ENCODE data around the gene SLC25A36.
"Not testable (repeated sequence)": the region's sequence is repeated elsewhere in the genome, so short reads cannot be mapped to it uniquely, and the experiment has no call there.

The SLC25A36 gene

DNA sequence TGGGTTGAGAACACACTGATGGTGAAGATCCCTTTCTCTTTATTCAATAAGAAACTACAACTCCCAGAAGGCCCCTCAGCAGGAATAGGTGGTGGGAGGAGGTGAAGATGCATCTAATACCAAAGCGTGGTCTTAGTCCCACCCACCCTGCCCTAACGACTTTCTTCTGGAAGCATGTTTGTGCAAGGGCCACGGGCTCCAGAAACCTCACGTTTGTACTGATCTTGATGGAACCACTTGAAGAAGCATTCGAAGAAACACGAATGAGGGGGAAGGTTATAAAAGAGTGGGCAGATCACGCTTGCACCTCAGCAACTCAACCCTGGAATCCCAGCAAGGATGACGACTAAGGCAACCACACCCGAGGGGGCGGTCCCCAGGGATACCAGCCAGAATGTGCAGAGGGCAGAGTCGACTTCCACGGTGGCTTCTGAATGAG is 10.6 kb upstream of the SLC25A36 start:
- no peak for DNase-seq (ENCODE audit: low read depth in 2 of 3, low spot score in 1 of 3)

DNA sequence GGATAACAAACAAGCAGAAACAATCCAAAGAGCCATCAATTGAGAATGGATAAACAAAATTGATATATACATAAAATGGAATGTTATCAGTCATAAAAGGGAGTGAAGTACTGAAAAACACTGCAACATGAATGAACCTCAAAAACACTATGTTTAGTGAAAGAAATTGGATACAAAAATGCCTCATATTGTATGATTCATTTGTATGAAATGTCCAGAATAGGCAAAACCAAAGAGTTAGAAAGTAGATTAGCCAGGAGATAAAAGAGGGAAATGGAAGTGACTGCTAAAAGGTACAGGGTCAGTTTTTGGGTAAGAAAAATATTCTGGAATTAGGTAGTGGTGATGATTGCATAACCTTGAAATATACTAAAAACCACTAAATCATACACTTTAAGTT is 9.8 kb upstream of the SLC25A36 start:
- no peak for DNase-seq (ENCODE audit: low read depth in 2 of 3, low spot score in 1 of 3)

DNA sequence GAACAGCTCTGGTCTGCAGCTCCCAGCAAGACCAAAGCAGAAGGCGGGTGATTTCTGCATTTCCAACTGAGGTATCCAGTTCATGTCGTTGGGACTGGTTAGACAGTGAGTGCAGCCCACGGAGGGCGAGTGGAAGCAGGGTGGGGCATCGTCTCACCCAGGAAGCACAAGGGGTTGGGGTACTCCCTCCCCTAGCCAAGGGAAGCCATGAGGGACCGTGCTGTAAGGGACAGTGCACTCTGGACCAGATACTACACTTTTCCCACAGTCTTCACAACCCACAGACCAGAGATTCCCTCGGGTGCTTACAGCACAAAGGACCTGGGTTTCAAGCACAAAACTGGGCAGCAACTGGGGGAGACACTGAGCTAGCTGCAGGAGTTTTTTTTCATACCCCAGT is 8.5 kb upstream of the SLC25A36 start:
- DNase-seq (ENCODE audit: low read depth in 2 of 3, low spot score in 1 of 3): no peak

DNA sequence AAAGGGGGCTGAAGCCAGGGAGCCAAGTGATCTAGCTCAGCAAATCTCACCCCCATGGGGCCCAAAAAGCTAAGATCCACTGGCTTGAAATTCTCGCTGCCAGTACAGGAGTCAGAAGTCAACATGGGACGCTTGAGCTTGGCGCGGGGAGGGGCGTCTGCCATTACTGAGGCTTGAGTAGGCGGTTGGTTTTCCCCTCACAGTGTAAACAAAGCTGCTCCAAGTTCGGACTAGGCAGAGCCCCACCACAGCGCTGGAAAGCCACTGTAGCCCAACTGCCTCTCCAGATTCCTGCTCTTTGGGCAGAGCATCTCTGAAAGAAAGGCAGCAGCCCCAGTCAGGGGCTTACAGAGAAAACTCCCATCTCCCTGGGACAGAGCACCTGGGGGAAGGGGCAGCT is 8.1 kb upstream of the SLC25A36 start:
- no peak for DNase-seq (ENCODE audit: low read depth in 2 of 3, low spot score in 1 of 3)

DNA sequence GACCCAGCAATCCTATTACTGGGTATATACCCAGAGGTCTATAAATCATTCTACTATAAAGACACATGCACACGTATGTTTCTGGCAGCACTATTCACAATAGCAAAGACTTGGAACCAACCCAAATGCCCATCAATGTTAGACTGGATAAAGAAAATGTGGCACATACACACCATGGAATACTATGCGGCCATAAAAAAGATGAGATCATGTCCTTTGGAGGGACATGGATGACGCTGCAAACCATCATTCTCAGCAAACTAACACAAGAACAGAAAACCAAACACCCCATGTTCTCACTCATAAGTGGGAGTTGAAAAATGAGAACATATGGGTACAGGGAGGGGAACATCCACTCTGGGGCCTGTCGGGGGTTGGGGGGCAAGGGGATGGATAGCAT is 2.3 kb upstream of the SLC25A36 start:
- not testable (repeated sequence) for DNase-seq (ENCODE audit: low read depth in 2 of 3, low spot score in 1 of 3)

DNA sequence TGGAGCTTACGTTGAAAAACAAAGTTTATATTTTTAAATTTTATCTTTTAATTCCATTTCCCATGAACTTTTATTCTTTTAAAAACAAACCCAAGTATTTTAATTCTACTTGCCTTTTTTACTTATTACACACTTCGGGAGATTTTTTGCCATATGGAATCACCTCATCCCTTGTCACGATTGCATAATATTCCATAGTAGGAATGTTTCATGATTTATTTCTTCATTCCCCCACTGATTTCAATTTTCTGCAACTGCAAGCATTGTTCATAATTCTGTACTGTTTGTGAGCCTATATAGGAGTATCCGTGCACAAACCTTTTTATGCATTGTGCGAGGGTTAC is 574 bp upstream of the SLC25A36 start:
- DNase-seq (ENCODE audit: low read depth in 2 of 3, low spot score in 1 of 3): no peak

DNA sequence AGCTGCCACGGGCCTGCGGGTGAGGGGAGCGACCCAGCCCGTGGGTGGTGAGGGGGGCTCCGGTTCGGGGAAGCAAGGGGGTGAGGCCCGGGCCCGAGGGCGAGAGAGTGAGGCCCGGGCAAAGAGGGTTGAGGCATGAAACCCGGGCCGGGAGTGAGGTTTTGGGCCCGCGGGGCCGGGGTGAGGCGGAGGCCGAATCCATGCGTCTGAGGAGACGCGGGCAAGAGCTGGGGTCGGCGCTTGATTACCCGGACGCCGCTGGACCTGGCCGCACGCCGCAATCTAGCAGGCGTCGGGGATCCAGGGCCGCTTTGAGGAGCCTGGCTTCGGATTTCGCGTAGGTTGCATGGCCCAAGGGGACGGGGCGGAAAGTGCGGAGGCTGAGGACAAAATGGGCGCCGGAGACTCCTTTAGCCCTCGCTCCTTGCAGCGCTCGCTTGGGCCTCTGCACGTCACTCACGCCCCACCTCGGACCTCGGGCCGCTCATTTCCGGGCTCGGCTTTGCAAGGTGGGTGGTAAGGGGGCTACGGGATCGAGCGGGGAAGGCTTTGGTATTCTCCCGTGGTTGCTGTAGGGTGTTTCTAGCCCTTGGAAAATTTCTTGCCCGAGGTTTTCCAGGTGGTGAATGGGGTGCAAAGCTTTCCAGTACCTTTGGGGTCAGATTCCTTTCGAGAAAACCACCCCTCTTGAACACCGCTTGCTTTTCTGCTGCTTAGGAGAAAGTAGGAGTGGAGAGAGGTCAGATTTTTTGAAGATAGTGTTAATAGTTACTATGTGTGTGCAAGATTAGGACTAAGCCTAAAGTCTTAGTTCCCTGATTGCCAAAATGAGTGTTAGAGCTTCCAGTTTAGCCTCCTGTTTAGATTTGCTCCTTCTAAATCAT is 827 bp downstream of the SLC25A36 start:
- DNase-seq (ENCODE audit: low read depth in 2 of 3, low spot score in 1 of 3): peak; percentile 8 to 23 (median 10)

DNA sequence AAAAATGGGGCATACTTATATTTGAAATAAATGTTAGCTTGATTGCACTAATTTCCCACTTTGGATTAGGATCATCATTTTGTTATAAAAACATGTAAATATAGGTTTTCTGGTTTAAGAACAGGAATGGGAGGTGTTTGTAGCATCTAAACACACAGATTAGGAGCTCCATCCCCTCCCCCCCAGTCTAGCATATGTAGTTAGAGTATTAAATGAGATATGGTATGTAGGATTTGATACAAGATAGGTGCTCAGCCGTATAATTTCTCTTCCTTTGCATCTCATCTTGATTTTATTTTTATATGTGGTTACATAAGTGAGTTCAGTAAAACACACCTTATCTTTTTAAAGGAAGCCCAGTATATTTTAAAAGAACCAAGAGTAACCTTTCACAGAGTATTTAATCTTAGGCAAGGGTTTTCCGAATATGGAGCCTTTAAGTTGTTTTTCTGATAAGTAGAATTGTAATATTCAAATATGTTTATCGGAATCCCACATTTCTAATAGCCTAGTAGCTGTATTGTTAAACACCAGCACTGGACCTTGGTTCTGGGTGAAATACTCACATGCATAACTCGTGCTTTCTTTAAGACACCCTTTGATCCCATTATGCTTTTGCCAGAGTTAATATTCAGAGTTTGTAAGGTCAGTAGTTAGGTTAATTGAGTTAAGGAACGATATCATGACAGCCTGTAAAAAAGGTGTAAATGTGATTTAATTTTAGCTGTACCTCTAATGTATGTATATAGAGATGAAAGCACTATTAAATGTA is 2.3 kb downstream of the SLC25A36 start:
- DNase-seq (ENCODE audit: low read depth in 2 of 3, low spot score in 1 of 3): no peak

DNA sequence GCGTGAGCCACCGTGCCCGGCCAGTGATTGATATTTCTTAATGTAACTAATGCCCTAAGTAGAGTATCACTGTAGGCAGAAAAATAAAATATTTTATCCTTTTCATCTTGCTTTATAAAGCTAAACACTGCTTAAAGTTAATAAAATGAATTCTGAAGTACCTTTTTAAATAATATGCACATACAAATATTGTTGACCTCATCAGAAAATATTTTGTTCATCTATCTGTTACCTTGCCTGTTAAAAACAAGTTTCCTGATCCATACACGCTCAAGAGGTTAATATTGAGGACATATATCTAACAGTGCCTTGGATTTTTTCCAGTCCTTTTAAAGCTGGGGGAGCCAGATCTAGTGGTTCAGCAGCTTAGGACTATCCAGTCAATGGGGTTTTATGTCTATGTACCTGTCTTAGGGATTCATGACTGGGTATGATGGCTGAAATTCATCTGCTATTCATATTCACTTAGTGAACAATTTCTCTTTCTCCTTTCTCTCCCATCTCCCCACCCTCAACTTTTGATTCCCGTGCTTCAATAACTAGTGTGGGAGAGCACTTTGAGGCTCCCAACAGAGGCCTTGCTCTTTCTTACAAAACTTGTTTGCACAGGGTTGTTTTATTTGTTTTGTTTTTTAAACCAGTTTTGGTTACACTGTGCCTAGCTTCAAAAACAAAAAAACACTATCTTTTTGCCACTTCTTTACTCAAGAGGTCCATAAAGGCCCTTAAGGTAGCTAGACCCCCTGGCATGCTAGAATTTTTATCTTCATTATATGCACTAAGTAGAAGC is 7.0 kb downstream of the SLC25A36 start:
- DNase-seq (ENCODE audit: low read depth in 2 of 3, low spot score in 1 of 3): no peak

DNA sequence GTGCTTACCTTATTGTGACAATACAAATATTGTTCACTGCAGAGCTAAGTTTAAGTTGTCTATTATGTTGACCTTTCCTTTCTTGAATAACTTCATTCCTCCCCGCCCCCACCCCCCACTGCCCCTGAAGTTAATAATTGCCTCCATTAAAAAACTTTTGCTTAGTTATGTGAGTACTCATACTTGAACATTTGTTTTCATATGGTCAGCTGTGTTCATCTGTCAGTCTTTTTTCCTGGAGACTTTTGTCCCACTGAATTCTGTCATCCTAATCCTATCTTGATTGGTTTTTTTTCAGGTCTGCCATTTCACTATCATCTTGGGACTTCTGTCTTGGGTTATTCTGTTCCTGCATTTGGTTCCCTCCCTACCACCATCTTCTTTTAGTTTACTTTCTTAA is 8.5 kb downstream of the SLC25A36 start:
- no peak for DNase-seq (ENCODE audit: low read depth in 2 of 3, low spot score in 1 of 3)

DNA sequence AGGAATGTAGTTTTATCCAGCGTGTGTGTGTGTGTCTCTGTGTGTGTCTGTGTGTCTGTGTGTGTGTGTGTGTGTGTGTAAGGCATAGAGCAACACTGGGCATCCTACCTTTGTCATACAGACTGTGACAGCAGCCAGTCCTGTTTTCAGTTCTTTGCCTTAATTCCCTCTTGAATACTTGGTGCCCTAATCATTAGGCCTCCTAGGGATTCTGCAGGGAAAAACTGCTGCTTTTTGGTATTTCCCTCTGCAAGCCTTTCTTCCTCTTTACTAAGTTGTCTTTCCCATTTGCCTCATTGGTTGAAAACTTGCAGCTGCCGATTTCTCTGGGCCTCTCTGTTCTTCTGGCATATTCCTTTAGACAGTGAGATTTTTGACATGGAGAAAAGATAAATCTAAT is 9.2 kb downstream of the SLC25A36 start:
- DNase-seq (ENCODE audit: low read depth in 2 of 3, low spot score in 1 of 3): no peak

DNA sequence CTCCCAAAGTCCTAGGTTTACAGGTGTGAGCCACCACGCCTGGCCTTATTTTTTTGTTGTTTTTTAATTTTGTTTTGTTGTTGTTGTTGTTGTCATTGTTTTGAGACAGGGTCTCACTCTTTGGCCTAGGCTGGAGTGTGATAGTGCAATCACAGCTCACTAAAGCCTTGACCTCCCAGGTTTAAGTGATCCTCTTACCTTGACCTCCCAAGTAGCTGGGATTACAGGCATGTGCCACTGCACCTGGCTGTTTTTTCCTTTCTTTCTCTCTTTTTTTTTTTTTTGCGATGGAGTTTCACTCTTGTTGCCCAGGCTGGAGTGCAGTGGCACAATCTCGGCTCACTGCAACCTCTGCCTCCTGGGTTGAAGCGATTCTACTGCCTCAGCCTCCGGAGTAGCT is 10.1 kb downstream of the SLC25A36 start:
- DNase-seq (ENCODE audit: low read depth in 2 of 3, low spot score in 1 of 3): not testable (repeated sequence)

DNA sequence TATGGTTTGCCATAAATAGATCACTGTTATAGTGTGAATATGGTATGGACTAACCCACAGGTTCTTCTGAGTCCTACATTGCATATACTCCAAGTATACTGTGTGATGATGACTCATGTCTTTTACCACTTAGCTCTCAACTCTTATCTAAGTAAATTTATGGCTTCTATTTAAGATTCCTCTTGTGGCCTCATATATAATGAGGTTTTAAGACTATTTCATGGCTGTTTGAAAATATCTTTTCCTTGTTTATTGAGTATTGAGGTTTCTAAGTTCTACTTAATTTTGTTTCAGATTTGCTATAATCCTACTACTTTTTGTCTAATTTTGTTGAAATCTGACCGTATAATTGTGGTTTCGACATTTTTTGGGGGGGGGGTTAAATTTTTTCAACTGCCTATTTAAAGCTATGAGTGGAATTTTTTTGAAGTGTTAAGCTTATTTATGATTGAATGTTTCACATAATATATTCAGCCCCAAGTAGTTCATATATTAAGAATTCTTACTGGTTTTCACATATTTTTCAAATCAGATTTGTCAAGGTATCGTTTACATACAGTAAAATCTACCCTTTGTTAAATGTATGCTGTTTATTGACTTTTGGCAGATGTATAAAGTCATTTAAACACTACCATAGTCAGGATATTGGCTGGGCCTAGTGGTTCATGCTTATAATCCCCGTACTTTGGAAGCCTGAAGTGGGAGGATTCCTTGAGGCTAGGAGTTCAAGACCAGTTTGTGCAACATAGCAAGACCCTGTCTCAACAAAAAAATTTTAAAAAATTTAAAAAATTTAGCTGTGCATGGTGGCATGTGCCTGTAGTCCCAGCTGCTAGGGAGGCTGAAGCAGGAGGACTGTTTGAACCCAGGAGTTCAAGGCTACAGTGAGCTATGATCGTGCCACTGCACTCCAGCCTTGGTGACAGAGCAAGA is 11.7 kb downstream of the SLC25A36 start:
- no peak for DNase-seq (ENCODE audit: low read depth in 2 of 3, low spot score in 1 of 3)

DNA sequence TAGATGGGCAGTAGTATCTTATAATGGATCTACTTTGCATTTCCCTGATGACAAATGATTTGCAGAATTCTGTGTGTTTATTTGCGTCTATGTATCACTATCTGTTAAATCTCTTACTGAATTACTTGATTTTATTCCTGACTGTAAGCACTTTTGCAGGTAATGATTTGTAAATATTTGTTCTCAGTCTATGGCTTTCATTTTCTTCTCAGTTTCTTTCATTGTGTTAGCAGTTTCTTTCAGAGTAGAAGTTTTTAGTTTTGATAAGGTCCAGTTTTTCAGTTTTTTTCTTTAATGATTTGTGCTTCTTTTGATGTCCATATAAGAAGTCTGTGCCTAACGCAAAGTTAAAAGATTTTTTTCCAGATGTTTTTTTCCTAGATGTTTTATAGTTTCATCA is 12.9 kb downstream of the SLC25A36 start:
- DNase-seq (ENCODE audit: low read depth in 2 of 3, low spot score in 1 of 3): no peak

DNA sequence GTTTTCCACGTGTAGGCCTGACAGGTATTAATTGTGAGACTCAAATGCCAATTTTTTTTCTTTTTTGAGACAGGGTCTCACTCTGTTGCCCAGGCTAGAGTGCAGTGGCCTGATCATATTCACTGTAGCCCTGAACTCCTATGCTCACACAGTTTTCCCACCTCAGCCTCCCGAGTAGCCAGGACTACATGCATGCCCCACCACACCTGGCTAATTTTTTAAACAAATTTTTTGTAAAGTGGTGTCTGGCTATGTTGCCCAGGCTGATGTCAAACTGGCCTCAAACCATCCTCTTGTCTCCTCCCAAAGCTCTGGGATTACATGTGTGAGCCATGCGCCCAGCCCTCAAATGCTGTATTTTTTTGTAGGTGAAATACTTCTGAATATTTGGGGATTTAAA is 14.0 kb downstream of the SLC25A36 start:
- no peak for DNase-seq (ENCODE audit: low read depth in 2 of 3, low spot score in 1 of 3)

DNA sequence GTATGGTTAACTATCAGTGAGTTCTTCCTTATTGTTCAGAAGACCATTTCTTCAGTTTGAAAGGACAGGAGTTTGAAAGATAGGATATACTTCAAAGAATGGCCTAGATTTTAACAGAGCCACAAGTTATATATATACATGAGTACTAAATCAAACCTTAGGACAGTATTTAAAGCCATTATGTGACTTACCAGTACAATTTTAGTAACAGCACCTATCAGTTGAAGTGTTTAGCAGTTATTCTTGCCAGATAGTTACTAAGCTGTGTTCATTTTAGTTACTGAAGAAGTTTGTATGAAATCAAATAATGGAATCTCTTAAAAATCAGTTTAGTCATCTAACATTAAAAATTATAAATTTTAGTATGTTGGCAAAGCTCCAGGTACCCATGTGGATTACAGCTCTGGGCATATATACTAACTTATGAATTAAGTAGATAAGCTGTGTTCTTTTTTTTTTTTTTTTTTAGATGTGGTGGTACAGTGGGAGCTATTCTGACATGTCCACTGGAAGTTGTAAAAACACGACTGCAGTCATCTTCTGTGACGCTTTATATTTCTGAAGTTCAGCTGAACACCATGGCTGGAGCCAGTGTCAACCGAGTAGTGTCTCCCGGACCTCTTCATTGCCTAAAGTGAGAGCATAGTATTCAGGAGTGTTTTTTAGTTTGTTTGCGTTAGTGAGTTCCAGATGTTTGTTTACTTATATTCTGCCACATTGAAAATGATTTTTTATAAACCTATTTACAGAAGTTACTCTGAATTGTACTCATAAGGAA is 14.6 kb downstream of the SLC25A36 start:
- no peak for DNase-seq (ENCODE audit: low read depth in 2 of 3, low spot score in 1 of 3)

DNA sequence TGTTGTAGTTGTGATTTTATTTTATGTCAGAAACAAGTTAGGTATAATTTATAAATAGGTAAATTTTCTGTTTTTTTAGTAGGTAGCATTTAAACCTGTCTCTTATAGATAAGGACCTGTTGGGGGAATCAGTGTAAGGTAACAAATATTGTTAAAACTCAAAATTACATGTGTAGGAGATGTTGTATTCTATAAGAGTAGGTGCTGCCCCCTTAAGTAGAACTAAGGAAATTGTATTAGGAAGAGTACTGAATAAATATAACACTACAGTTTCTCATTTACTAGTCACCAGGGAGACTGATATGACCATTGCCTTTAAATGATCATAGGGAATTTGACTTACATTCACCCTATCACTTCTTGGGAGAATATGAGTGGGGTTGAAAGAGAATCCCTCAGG is 31.2 kb downstream of the SLC25A36 start:
- no peak for DNase-seq (ENCODE audit: low read depth in 2 of 3, low spot score in 1 of 3)

DNA sequence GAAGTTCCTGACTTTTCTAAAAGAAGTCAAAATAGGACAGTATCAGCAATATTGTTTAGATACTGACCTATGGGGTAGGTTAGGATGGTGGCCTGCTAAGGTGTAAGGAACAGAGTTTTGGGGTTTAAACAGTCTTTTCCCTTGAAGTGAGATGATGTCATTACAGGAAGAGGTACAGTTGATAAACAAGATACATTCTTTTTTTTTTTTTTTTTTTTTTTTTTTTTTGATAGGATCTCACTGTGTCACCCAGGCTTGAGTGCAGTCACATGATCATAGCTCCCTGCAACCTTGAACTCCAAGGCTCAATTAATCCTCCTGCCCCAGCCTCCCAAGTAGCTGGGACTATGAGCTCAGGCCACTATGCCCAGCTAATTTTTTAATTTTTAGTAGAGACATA is 33.3 kb downstream of the SLC25A36 start:
- DNase-seq (ENCODE audit: low read depth in 2 of 3, low spot score in 1 of 3): no peak

DNA sequence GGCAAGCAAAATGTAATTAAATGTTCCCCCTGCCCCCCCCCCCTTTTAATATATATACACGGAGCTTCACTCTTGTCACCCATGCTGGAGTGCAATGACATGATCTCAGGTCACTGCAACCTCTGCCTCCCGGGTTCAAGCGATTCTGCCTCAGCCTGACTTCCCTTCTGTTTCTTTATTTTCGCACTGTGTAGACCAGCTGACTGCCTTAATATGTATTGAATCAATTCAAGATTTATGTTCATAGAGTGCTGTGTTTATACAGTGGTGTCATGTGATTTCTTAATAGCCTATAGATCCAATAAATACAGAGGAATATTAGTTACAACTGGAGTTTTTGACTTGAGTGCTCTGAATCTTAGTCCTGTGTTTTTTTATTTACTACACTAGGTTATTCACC is 39.0 kb downstream of the SLC25A36 start:
- DNase-seq (ENCODE audit: low read depth in 2 of 3, low spot score in 1 of 3): no peak

DNA sequence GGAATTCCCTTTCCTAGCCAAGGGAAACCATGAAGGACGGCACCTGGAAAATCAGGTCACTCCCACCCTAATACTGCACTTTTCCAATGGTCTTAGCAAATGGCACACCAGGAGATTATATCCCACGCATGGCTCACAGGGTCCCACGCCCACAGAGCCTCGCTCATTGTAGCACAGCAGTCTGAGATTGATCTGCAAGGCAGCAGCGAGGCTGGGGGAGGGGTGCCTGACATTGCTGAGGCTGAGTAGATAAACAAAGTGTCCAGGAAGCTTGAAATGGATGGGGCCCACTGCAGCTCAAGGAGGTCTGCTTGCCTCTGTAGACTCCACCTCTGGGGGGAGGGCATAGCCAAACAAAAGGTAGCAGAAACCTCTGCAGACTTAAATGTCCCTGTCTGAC is 46.2 kb downstream of the SLC25A36 start:
- DNase-seq (ENCODE audit: low read depth in 2 of 3, low spot score in 1 of 3): not testable (repeated sequence)

Data from stimulated activated CD4-positive, alpha-beta T cell treated with anti-CD3 and anti-CD28 coated beads, Interleukin-12 subunit alpha, Interleukin-12 subunit beta, amount 100 ng/mL, for 48 hours (primary cell).